Progenitor cell of endocrine pancreas (in vitro differentiated cells): ENCODE data around the gene CCDC106. TPM values are rescaled to one million over a fixed set of nuclear protein-coding genes. Genes with fewer than 3 reads are reported as not detected.

Experiments used
- DNase-seq: peaks from one replicate; pipeline ENCODE4 v3.0.0; 2021; ENCODE audit warnings: low spot score; ENCODE audit not compliant: unreplicated experiment
- H3K27ac Mint-ChIP-seq: 2 replicates; pipeline ENCODE4 v1.8.0; 2021; ENCODE audit warnings: mild to moderate bottlenecking, moderate library complexity, mixed read lengths
- H3K27me3 Mint-ChIP-seq: 2 replicates; pipeline ENCODE4 v1.8.0; 2021; ENCODE audit warnings: mixed read lengths
- H3K36me3 Mint-ChIP-seq: 2 replicates; pipeline ENCODE4 v1.8.0; 2022; ENCODE audit warnings: mixed read lengths; ENCODE audit not compliant: insufficient read depth
- H3K4me1 Mint-ChIP-seq: 2 replicates; pipeline ENCODE4 v1.8.0; 2021; ENCODE audit warnings: low read depth, mixed read lengths
- H3K4me3 Mint-ChIP-seq: 2 replicates; pipeline ENCODE4 v1.8.0; 2021; ENCODE audit warnings: low read depth, mild to moderate bottlenecking, moderate library complexity, mixed read lengths
- H3K9me3 Mint-ChIP-seq: 2 replicates; pipeline ENCODE4 v1.8.0; 2021; ENCODE audit warnings: low read depth, mixed read lengths
- total RNA-seq: library from RNA; stranded (reverse); gene quantifications from 2 replicates; pipeline ENCODE4 v1.2.1, GENCODE V29; 2021
- TF ChIP-seq, protein P1 (sequence below): fragments of 200-600 bp; sonication (generic); IDR thresholded peaks from one replicate; pipeline ENCODE4 v1.5.0; 2021; ENCODE audit warnings: antibody characterized with exemption, mild to moderate bottlenecking; ENCODE audit not compliant: unreplicated experiment

Gene CCDC106
- total RNA-seq, 1 donor from 2014 or later, result 23.9 TPM

- TF ChIP-seq, protein P1, sequence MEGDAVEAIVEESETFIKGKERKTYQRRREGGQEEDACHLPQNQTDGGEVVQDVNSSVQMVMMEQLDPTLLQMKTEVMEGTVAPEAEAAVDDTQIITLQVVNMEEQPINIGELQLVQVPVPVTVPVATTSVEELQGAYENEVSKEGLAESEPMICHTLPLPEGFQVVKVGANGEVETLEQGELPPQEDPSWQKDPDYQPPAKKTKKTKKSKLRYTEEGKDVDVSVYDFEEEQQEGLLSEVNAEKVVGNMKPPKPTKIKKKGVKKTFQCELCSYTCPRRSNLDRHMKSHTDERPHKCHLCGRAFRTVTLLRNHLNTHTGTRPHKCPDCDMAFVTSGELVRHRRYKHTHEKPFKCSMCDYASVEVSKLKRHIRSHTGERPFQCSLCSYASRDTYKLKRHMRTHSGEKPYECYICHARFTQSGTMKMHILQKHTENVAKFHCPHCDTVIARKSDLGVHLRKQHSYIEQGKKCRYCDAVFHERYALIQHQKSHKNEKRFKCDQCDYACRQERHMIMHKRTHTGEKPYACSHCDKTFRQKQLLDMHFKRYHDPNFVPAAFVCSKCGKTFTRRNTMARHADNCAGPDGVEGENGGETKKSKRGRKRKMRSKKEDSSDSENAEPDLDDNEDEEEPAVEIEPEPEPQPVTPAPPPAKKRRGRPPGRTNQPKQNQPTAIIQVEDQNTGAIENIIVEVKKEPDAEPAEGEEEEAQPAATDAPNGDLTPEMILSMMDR, result no peak
- Mint-ChIP-seq H3K27ac (no peak overlapping the region), H3K4me1 (peaks cover 4% of the 10 kb centered on the region), H3K27me3 (no peaks in the 10 kb centered on the region), H3K36me3 (peaks cover 12% of the 10 kb centered on the region), H3K4me3 (no peak overlapping the region), H3K9me3 (no peaks in the 10 kb centered on the region)
- DNase-seq, result no peak
These were observed 28.7 kb upstream of the CCDC106 start for GRCh38 chr19:55619286-55619685.

DNA sequence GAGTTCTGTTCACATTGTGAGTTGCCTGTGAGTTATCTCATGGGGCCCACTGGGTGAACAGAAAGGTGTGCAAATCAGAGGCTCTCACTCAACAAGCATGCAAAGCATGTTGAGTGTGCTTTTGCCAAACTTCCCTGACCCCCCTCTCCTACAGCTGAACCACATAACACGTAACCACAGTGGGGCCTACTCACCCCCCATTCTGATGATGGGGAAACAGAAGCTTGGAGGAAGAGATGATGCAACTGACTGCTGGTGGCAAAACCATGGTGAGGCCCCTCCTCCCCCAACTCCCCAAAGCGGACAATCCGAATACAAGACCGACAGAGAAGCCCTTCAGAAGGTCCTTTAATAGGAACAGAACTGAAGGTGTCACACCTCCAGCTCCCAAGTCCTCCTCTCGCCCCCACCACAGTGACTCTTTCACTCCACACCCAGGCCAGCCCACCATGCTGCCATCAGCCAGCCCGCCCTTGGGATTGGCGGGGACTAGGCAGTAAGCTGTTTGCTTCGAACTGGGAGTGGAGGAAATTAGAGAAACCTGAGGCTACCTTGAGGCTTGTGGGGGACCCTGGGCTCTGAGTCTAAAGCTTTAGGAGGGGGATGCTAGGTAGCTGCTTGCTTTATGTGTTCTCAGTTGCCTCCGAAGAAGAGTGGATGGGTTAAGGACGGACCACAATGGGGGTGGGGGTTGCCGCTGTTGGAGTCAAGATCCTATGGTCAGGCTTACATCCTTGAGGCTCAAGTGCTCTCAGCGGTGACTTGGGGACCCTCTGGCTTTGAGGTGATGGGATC, 27.4 kb upstream of the CCDC106 start:
- TF ChIP-seq, protein P1, result no peak
- Mint-ChIP-seq H3K27me3 (no peaks in the 10 kb centered on the region), H3K9me3 (no peaks in the 10 kb centered on the region), H3K36me3 (peaks cover 10% of the 10 kb centered on the region), H3K4me3 (no peak overlapping the region), H3K27ac (peak overlapping the region; percentile 59), H3K4me1 (peaks cover 9% of the 10 kb centered on the region)
- DNase-seq, result no peak

DNA sequence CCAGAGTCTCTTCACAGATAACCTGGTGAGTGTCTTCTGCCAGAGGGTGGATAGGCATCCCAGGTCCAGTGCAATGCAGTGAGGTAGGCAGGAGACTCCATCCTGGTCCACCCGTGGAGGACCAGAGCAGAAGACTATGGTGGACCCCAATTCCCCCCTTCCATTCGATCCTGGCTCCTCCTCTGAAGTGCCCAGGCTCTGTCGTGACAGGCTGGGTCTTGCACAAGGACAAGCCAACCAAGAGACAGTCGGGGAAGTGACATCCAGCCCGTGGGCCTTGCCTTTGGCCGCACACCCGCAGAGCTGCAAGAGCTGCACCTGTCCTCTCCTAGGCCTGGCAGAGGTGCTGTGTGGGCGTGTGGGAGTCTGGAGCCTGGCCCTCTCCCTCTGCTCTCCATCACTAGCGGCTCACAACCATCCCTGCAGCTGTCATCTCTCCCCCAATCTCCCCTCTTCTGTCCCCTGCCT, 26.8 kb upstream of the CCDC106 start:
- Mint-ChIP-seq H3K9me3 (no peaks in the 10 kb centered on the region), H3K36me3 (peaks cover 10% of the 10 kb centered on the region), H3K4me1 (peaks cover 9% of the 10 kb centered on the region), H3K27me3 (no peaks in the 10 kb centered on the region), H3K4me3 (no peak overlapping the region), H3K27ac (no peak overlapping the region)
- TF ChIP-seq, protein P1, result no peak
- no peak for DNase-seq

- no peaks in the 10 kb centered on the region for H3K27me3 Mint-ChIP-seq
- H3K4me1 Mint-ChIP-seq, result peaks cover 9% of the 10 kb centered on the region
- H3K27ac Mint-ChIP-seq, result no peak overlapping the region
- DNase-seq, result no peak
- TF ChIP-seq, protein P1, result no peak
- peaks cover 9% of the 10 kb centered on the region for H3K36me3 Mint-ChIP-seq
- H3K4me3 Mint-ChIP-seq, result no peak overlapping the region
- H3K9me3 Mint-ChIP-seq, result no peaks in the 10 kb centered on the region
These were observed 26.3 kb upstream of the CCDC106 start for GRCh38 chr19:55621673-55622231.

- Mint-ChIP-seq H3K36me3 (peaks cover 6% of the 10 kb centered on the region), H3K4me3 (no peak overlapping the region), H3K9me3 (no peaks in the 10 kb centered on the region), H3K27ac (no peak overlapping the region), H3K4me1 (peaks cover 9% of the 10 kb centered on the region), H3K27me3 (no peaks in the 10 kb centered on the region)
- DNase-seq, result no peak
- TF ChIP-seq, protein P1, result no peak
These were observed 25.6 kb upstream of the CCDC106 start for GRCh38 chr19:55622242-55622969.
